Adipose tissue (tissue), 3 donors: ENCODE measurements around the gene ECHDC3. TPM values are rescaled to one million over a fixed set of nuclear protein-coding genes. Genes with fewer than 3 reads are reported as not detected.
"Not testable (repeated sequence)": the region's sequence is repeated elsewhere in the genome, so short reads cannot be mapped to it uniquely, and the experiment has no call there.

Experiments
- H3K27ac ChIP-seq: one replicate; pipeline ENCODE4 v1.5.1; 2013; ENCODE audit warnings: low read depth, low read length
- WGBS, 3 donors: extraction: QIAGEN DNeasy Blood & Tissue Kit; methylation state at CpG; one replicate each; pipeline ENCODE4 v1.1.7; 2013; 5-methylcytosine and 5-hydroxymethylcytosine counted together
- polyA plus RNA-seq, 3 donors: library from polyadenylated mRNA; stranded (reverse); fragments of 200-250 nt; gene quantifications; one replicate each; pipeline ENCODE4 v1.2.3, GENCODE V29; 2013
- donor health status: healthy with polysubstance abuse.
- donor health status: Bipolar disorder and iron deficiency.
- donor health status: healthy.

Gene ECHDC3
- polyA plus RNA-seq, 3 donors = 49.4 to 224 (median 50.7) TPM

- no peak overlapping the region for H3K27ac ChIP-seq
- WGBS, 3 donors = 64 to 87% (median 73%) methylated on average over 10 of the region's 10 CpGs
Observed at GRCh38 chr10:11713963-11714362, 28.2 kb upstream of the ECHDC3 start.

DNA sequence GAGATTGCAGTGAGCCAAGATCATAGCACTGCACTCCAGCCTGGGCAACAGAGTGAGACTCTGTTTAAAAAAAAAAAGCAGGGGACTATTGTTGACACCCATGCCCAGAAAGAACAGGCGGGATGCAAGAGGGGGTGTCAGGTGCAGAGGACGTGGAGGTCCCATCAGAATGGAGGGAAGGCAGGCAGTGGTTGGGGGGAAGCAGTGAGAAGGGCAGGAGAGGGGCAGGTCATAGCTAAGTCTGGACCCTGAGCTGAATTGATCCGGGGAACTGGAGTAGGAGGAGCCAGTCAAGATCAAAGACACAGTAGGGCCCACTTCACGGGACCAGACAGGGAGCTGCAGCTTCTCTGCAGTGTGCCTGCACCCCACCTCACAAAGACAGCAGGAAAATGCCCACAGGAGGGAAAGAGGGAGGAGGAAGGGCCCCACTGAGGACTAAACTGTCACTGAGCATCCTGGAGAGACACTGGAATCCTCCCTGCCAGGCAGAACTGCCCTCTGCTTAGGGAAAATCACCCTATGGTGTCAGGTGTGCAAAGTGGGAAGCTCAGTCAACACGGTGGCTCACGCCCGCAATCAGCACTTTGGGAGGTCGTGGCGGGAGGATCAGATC lies 27.3 kb upstream of the ECHDC3 start:
- WGBS, 3 donors = 75 to 87% (median 87%) methylated on average over 9 of the region's 9 CpGs

GRCh38 chr10:11715815-11716494 lies 26.2 kb upstream of the ECHDC3 start:
- 28 to 81% (median 74%) methylated on average over 13 of the region's 13 CpGs for WGBS, 3 donors
- H3K27ac ChIP-seq = no peak overlapping the region

More for the DNA sequence above, 27.3 kb upstream of the ECHDC3 start:
- H3K27ac ChIP-seq = no peak overlapping the region

- WGBS, 3 donors = 95 to 97% (median 97%) methylated on average over 4 of the region's 4 CpGs
- H3K27ac ChIP-seq = no peak overlapping the region
Observed at GRCh38 chr10:11716686-11717085, 25.5 kb upstream of the ECHDC3 start.

- 83 to 88% (median 86%) methylated on average over 13 of the region's 13 CpGs for WGBS, 3 donors
- H3K27ac ChIP-seq = no peak overlapping the region
Observed at GRCh38 chr10:11719496-11720259, 22.5 kb upstream of the ECHDC3 start.

- 79 to 92% (median 81%) methylated on average over 11 of the region's 11 CpGs for WGBS, 3 donors
Observed at GRCh38 chr10:11720260-11720741, 21.9 kb upstream of the ECHDC3 start.

DNA sequence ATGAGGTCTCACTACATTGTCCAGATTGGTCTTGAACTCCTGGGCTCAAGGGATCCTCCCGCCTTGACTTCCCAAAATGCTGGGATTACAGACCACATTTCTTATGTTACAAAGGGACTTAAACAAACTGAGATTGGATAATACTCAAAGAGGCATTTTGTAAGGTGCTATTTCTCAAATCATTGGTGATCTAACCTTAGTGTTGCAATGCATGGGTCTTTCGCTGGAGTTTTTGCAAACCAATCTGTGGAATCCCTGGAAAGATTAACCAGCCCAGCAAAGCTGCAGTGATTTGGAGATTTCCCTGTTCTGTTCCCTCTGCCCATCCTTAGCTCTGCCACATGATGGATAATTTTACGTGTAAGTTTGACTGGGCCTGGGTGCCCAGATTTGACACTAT lies 20.4 kb upstream of the ECHDC3 start:
- WGBS, 3 donors = 64 to 88% (median 70%) methylated on average over 3 of the region's 3 CpGs
- H3K27ac ChIP-seq = no peak overlapping the region

More at GRCh38 chr10:11720260-11720741, 21.9 kb upstream of the ECHDC3 start:
- no peak overlapping the region for H3K27ac ChIP-seq

DNA sequence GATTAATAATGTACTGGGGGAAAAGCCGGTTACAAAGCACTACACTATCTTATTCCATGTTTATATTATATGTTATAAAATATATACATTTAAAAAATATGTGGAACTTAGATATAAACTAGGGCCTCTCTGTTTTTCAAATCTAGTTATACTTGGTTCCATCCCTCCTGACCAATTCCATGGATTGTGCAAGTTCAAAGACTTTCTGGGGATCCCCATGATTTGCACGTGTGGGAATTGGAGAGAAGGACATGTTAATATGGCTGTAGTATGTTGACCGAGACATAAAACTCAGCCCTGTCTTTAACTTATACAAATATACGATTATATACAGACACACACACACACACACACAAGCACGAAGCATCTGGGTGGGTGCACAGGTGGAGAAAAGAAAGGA lies 18.8 kb upstream of the ECHDC3 start:
- H3K27ac ChIP-seq = no peak overlapping the region
- 86 to 89% (median 87%) methylated on average over 5 of the region's 5 CpGs for WGBS, 3 donors

DNA sequence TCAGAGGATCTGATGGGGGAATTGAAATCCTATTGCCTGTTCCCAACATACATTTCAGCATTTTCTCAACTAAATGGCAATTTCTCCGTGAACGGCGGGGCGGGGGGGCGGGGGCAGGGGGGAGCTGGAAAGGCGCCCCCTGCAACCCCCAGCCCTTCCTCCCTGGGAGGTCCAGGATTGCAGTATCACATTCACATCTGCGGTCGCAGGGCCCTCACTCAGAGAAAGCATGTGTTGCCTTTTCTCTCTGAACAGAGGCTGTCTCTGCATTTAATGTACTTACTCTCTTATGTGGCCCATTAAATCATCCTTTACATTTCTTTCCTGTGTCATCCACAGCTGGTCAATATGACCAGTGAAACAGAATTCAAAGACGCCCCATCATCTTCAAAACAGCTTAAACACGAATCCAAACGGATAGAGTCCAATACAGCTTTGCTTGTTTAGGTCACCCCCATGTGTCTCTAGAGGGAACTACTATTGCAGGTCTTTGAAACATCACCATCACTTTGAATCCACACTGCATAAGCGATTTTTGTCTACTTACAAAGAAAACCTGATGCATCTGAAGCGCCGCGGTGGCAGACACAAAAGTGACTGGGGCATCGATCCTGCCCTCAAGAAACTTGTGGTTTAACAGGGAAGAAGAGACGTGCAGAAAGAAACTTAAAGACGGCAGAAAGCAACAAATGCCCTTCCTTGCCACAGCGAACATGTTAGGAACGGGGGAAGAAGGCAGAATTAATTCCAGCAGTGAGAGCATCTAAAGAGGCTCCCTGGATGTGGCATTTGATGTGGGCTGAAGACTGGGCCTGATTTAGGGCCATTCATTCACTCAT lies 17.0 kb upstream of the ECHDC3 start:
- 52 to 62% (median 61%) methylated on average over 19 to 20 of the region's 20 CpGs for WGBS, 3 donors
- H3K27ac ChIP-seq = no peak overlapping the region

GRCh38 chr10:11725912-11726311 lies 16.3 kb upstream of the ECHDC3 start:
- no peak overlapping the region for H3K27ac ChIP-seq
- WGBS, 3 donors = 50 to 90% (median 86%) methylated on average over 10 of the region's 10 CpGs

DNA sequence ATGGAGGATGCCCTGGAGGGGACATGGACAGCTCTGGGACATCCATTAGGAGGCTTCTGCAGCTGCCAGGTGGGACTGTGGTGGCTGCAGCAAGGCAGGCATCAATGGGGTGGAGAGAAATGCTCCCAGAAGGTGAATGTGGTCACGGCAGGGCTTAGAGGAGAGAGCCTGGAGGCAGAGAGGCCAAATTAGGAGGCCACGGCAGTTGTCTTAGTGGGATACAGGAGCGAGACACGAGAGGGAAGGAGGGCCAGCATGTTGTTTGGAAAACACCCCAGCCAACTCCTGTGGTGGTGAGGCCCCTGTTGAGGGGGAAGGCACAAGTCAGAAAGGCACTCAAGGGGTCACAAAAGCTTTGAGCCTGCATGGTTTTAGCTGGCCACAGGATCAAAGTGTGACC lies 14.6 kb upstream of the ECHDC3 start:
- no peak overlapping the region for H3K27ac ChIP-seq

GRCh38 chr10:11728353-11728752 lies 13.8 kb upstream of the ECHDC3 start:
- 94 to 97% (median 96%) methylated on average over 7 of the region's 7 CpGs for WGBS, 3 donors
- H3K27ac ChIP-seq = no peak overlapping the region

More for the DNA sequence above, 14.6 kb upstream of the ECHDC3 start:
- 87 to 92% (median 89%) methylated on average over 4 of the region's 4 CpGs for WGBS, 3 donors

DNA sequence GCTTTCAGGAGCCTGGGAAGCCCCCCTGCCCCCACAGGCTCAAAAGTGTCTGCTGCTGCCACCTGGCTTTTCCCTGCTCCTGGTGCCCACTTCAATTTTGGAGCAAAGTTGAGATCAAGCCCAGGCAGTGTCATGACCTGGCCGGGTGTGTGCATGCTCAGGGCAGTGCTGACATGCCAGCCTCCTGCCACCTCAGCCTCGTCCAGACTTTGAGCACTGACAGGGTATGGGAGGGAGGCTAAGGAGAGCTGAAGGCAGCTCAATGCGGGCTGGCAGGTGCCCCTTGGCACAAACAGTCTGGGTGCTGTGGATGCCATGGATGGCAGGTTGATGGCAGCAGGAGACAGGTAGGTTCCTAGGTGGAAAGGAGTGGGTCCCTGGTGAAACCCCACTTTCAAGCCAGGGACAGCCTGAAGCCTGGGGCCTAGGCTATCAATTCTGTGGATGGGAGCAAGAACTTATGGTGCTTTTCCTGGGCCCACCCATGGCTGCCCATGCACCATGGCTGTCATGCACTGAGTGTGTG lies 12.3 kb upstream of the ECHDC3 start:
- 84 to 96% (median 87%) methylated on average over 3 of the region's 3 CpGs for WGBS, 3 donors
- H3K27ac ChIP-seq = no peak overlapping the region

DNA sequence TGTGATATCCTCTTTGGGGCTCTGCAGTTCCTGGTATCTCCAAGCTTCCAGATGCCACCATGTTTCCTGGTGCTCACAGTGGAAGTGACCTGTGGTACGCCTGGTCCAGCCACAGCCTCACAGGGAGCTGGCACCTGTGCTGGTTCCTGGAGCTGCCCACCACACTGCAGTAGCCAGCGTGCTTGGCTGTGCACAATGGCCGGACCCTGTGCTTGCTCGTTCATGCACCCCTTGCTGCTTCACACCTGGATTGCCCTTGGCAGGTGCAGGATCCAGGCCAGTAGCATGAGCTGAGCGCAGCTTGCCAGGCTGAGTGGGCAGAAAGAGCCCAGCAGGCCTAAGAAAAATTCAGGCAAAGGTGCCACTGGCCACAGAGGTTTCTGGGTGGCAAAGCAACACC lies 11.4 kb upstream of the ECHDC3 start:
- WGBS, 3 donors = 97 to 98% (median 97%) methylated on average over 5 of the region's 5 CpGs
- no peak overlapping the region for H3K27ac ChIP-seq

- no CpG with 5 or more reads among the region's 15 CpGs for WGBS, 3 donors
- not testable (repeated sequence) for H3K27ac ChIP-seq
Observed at GRCh38 chr10:11736767-11737166, 5.4 kb upstream of the ECHDC3 start.

DNA sequence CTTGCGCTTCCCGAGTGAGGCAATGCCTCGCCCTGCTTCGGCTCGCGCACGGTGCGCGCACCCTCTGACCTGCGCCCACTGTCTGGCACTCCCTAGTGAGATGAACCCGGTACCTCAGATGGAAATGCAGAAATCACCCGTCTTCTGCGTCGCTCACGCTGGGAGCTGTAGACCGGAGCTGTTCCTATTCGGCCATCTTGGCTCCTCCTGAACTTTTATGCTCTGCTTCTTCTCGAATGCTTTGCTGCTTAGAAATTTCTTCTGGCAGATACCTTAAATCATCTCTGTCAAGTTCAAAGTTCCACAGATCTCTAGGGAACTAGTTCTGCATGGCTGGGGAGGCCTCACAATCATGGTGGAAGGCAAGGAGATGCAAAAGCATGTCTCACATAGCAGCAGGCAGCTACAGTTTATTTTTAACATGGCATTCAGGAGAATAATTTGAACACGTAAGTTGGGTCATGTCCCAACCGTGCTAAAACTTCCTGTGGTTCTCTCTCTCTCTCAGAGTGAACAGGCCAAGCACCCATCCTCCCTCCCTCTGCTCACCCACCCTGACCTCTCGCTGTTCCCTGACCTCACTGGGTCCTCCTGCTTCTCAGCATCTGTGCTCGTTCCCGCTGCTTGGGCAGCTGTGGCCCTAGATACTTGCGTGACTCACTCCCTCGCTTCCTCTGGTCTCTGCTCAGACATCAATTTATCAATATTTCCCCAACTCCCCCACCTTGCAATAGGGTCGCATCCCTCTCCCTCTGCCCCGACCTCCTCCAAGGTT lies 4.7 kb upstream of the ECHDC3 start:
- not testable (repeated sequence) for H3K27ac ChIP-seq
- 54 to 79% (median 71%) methylated on average over 23 to 27 of the region's 27 CpGs for WGBS, 3 donors

- WGBS, 3 donors = 93 to 95% (median 94%) methylated on average over 11 of the region's 11 CpGs
- no peak overlapping the region for H3K27ac ChIP-seq
Observed at GRCh38 chr10:11740907-11741306, 1.3 kb upstream of the ECHDC3 start.
